Measurements from ENCODE around the gene PDCD1.
A peak's percentile ranks its signal among the peaks of the same experiment; 100 is the strongest.

The PDCD1 gene

DNA sequence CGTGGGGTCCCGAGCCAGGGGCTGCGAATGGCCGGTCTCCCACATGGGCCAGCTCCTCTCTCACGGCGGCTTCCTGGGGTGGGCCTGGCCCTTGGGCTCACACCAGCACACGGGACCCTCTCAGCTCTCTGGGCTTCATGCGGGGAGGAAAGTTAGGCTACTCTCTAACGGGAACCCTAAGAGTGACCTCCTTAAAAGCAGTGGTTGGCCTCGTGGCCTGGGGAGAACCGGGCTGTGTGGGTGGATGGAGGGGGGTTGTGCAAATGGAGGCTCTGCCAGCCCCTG lies 36.7 kb upstream of the PDCD1 start:
- DNase-seq = no peak

DNA sequence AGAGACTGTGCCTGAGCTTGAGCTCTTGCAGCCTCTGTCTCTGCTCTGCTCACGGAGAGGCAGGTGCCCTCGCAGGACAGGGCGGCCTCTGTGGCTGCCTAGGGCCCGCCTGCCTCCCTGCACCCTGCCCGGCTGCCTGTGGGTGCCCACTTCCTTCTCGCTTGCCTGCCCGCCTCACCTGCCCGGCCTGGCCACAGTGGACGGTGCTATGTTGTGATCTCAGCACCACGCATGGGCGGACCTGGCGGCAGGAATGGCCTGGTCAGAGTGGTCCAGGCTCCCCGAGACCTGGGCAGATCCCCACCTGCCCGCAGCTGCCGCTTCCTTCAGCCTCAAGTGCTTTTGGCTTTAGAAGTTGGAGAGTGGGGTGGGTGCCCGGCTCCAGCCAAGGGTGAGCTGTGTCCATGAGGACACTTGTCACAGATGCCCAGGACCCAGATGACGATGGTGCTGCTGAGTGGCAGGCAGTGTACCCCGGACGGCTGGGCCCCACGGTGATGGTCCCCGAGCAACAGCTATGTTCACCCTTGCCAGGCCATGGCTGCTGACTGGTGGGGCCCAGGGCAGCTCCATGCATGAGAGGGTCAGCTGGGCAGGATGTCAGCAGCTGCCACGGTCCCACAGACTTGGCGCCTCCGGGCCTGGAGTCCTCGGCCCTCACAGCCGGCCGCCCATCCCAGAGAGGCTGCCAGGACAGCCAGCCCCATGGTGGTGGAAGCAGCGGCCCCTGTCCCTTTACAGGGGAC lies 36.2 kb upstream of the PDCD1 start:
- DNase-seq = no peak

DNA sequence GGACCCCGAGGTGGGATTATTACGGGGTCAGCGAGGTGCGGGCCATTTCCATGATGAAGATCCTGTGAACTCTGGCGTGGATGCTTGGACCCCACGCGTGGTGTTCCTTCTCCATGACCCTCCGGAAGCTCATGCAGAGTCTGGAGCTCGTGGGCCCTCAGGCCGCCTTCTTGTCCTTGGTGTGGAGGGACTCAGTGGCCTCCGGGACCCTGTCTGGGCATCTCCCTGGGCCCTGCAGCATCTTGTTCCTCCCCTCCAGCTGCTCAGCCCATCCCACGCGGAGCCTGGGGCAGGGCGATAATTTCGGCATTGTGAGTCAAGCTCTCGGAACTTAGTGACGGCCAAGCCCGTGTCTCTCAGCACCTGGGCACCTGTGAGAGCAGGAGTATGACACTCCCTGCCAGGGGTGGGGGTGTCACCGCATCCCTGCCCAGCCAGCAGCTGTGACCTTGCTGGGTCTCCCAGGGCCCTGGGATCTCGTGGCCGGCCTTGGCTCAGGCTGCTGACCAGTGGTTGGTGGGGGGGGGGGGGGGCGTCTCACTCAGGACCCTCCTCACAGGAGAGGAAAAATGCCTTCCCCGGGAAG lies 35.5 kb upstream of the PDCD1 start:
- no peak for DNase-seq

DNA sequence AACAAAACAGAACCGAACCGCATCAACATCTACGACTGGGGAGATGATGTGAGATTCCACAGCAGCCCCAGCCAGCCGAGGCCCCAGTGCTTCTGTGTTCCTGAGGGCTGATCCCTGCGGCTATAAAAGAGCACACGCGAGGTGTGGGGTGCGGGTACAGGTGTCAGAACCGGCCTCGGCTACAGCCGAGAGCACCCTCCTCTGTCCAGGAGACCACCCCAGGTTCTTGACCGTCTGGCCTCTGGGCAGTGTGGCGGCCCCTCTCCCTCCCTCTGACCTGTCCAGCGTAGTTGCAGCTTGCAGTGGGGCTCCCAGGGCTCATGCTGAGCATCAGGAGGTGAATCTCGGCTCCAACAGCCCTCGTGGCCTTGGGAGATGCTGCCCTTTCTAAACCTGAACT lies 34.6 kb upstream of the PDCD1 start:
- no peak for DNase-seq

DNA sequence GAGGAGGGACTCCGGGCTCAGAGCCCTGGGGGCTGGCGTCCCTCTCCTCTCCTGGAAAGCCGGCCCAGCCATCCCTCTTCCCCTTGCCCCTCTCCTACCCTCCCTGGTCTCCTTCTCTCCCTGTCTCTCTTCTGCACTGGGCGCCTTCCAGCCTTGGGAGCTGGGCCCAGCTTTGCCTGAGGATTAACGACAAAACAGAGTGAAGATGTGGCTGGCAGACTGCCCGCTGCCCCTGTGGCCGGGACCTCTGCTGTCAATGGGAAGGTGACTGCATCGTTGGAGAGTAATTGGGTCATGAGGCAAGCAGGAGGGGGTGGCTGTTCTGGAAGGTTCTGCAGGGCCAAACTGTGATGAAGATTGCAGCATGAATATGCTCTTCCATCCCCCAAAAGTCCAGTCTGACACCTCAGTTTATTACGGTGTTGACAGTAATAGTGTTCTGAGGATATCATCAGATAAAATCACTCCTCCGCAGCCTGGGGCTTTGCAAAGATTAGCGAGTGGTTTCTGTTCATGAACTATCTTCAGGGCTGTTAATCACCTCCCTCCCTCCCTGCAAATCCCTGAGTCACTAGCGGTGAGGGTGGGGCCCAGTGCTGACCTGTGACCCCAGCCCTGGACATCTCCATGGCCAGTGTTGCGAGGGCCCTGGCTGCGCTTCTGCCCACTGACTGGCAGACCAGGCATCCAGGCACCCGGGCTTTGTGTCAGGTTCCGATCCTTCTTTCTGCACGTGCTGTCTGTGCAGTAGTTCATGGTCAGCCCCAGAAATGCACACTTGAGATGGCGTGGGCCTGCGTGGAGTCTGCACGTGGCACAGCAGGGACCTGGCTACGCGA lies 33.8 kb upstream of the PDCD1 start:
- peak; percentile 80 for DNase-seq

DNA sequence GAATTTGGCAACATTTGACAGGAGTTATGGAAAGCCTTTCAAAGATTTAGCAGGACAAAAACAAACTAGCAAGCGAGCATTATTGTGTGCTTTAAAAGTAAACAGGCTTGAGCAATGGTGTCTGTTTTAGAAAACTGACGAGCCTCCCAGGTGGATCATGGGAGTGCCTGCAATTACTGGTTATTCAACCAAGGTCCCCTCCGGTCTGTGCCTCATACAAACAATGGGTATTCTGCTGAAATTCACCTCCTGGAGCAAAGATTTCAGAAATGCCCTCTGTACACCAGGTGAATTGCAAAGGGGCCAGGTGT lies 33.2 kb upstream of the PDCD1 start:
- DNase-seq = no peak

DNA sequence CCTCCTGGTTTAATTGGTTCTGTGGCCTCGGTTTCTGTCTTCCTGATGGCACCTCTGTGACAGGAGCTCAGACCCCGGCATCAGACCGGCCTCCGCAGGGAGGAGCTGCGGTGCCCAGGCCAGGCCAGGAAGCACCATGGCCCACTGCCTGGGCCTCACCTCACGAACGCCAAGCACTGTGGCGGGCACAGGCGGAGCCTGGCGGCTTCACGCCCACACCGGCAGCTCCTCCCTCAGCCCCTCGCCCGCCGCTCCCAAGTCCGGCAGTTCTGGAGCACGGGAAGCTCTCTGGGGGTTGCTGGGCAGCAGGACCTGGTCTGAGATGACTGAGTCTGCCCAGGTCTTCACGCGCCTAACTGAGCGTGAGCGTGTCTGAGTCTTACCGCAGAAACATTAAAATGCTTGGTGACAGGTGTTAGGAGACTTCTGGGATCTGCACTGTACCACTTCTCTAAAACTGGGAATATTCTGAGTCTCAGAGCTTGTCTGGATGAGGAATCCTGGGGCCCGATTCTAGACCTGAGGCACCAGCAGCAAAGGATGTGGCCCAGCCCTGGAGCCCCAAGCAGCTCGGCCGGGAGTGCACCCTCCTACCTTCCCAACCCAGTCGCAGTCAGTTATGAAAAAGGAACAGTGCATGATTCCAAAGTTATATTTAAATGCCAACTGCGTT lies 32.8 kb upstream of the PDCD1 start:
- no peak for DNase-seq

DNA sequence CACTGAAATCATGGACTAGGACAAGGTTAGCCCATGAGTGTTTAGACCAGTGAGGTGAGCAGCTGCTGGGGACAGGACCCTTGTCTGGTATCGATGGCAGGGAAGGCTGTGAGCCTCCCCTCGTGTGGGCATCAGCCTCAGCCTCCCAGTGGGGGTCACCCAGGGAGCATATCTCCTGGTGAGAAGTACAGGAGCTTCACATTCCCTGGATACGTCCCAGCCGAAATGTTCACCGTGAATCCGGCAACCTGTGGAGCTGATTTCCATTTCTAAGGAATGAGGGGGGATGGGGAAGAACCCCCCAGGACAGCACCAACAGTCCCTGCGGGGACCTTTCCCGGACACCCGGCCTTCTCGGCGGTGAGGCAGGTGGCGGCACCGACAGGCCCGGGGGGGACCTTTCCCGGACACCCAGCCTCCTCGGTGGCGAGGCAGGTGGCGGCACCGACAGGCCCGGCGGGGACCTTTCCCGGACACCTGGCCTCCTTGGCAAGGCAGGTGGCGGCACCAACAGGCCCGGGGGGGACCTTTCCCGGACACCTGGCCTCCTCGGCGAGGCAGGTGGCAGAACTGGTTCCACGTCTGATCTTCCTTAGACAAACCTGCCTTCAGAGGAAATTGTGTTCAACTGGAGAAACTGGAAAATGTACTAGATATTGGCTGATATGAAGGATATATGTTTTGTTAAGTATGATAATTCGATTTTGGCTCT lies 32.0 kb upstream of the PDCD1 start:
- DNase-seq = no peak

DNA sequence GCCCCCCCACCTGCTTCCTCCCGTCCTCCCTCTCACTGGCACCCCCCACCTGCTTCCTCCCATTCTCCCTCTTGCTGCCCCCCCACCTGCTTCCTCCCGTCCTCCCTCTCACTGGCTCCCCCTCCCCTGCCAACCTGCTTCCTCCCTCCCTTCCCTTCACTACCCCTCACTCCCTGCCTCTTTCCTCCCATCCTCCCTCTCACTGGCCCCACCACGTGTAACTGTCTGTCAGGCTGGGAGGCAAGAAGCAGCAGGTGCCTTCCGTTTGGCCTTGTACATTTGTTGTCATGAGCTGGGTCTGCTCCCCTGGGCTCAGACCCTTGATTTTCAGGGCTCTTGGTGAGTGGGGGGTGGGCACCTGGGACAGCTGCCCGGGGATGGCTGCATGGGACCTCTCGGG lies 29.9 kb upstream of the PDCD1 start:
- no peak for DNase-seq

DNA sequence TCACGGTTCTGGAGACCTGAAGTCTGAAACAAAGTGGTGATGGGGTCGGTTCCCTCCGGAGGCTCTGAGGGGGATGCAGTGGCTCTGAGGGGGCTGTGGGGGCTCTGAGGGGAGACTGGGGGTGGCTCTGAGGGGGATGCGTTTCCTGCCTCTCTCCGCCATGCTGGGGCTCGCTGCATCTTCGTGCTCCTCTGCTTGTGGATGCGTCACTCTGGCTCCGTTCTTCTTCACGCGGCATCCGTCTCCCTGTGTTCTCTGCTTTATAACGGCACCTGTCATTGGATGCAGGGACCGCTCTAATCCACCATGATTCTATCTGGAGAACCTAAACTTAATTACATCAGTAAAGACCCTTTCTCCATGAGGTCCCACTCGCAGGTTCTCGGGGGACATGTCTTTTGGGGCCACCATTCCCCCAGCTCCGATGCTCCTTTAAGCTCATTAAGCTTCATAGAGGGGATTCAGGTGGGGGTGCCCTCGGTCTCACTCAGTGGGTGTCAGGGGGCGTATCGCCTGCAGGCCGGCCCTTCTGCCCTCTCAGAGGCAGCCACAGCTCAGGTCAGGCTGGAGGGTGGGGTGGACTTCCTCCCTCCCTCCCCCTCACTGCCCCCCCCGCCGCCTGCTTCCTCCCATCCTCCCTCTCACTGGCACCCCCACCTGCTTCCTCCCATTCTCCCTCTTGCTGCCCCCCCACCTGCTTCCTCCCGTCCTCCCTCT lies 29.3 kb upstream of the PDCD1 start:
- no peak for DNase-seq

DNA sequence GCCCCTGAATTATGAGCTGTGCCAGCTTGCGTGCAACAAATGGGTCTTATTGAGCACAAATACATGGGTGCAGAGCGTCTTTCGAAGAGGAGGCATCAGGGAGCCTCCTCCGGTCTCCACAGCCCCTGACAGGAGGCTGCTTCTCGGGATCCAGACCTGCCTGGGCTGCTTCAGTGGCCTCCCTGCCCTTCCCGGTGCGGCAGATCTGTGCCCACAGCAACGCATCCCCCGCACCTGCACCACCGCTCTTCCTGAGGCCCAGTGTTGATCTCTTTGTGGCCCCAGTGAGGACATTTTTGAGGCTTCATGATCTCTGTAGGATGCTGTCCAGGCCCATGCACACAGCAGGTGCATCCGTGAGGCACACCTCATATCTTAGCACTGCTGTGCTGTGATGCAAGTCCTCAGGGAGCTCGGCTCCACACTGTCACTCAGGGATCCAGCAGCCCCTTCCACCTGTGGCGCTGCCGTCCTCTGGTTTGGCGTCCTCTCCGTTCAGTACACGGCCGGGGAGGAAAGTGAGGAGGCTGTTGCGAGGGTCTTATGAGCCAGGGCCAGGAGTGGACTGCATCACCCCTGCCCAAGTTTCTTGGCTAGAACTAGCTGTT lies 28.2 kb upstream of the PDCD1 start:
- no peak for DNase-seq

DNA sequence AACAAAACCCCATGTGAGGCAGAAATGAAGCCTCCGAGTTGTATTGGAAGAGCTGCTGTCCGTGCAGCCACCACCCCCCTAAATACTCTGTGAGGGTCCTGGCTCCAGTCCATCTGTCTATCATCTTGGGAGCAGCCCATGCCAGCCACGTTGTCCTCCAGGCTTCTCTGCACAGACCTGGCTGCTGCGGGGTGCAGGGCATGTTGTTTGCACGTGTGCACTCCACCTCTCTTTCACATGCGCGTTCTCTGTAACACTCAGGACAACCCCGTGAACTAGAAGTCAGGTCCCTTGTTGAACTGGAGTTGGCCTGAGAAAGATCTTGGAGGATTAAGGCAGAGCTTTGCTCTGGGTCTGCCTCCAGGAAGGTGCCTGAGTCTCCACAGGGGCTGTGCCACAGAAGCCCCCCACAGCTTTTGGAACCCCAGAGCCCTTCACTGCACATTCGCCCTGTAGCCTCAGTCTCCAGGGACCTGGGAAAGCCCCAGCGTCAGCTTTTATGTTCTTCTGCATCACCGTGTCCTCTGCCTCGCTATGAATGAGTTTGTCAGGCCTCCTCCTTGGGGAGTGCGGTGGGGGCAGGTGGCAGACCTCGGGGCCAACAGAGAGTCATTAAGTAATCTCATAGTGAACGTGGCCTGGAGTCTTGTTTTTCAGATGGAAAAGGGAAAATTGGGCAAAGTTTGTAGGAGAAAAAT lies 27.4 kb upstream of the PDCD1 start:
- no peak for DNase-seq

DNA sequence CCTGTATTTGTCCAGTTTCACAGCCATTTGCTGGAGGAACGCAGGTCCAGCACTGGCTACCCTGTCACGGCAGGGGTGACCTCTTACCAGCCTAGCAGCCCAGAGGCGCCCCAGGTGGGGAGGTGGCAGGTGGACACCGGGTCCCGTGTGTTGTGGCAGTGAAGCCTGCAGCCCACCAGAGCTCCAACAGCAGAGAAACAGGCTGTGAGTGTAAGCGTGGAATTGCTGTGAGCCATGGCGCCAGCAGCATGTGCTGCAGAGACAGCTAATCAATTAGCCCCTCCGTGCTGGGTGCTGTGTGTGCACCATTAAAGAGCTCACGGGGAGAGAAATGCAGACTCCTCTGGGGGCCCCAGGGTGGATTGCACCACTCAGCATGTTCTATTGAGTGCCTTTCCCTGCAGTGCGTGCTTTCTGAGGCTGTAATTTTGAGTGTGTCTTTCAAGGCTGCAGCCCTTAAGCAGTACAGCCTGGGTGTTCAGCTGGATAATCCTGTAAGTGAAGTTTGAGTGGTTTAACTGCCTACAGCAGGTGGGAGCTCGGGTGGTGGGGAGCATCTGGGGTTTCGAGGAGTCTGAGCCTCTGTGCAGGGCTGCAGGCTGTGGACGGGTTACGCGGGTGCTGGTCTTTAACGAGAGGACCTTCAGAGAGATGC lies 26.7 kb upstream of the PDCD1 start:
- DNase-seq = no peak

DNA sequence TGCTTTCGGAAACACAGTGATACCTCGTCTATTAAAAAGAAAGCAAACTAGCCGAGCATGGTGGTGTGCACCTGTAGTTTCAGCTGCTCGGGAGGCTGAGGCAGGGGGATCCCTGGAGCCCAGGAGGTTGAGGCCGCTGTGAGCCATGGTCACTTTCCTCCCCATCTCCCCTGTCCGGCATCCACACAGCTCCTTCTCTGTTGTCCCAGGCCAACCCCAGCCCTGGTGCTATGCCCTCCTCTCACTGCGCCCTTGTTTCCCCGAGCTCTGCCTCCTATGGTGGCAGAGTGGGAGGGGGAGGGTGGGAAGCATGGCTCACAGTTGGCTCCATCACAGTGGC lies 26.2 kb upstream of the PDCD1 start:
- DNase-seq = no peak

DNA sequence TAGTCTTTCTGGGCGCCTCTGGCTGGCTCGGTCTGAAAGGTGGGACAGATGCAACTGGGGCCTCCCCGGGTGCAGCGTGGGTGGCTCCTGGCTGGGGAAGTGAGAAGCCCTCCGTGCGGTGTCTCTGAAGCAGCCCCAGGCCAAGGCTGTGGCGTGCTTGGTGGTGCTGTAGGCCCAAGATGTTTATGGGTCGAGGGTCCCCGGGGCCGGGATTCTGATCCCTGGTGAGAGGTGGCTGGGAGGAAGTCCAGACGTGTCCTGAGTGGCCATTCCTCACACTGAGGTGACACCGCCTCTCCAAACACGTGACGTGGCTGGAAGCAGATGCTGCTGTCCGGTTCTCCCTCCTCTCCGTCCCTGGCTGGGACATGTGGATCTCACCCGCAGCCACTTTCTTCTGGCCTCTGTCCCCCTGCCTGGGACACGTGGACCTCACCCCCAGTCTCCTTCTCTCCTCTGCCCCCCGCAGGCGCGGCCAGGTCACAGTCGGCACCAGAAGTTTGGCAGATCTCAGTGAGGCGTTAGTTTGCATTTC lies 23.5 kb upstream of the PDCD1 start:
- peak; percentile 80 for DNase-seq

DNA sequence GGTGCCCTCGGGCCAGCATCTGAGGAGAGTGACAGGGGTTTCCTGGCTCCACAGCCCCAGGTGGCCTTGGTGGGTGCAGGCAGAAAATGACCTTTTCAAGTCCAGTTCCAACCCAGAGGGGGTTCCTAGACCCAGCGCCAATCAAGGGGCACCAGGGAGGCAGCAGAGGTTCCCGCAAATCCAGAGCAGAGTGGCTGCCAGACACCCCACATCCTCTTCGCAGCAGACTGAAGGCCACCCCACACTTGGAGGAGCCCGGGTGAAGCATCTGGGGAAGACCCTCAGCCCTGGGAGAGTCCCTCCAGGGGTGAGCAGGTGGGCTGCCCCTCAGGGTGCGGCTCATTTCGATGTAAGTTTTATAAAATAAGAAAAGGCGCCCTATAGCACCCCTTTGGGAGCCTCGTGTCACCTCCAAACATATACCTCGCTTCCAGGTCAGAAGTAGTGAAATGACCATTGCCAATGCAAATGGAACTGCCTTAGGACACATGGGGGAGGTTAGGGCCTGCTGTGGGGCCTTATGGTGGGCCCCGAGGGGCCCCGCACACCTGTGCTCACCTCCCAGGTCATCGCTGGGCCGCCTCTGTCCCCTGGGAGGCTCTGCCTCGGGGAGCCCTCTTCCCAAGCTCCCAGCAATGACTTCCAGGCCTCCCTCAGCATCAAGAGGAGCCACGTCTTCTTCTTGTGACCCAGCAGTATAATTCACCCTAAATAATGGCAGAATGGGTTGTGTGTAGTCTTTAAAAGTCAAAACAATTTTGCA lies 21.8 kb upstream of the PDCD1 start:
- DNase-seq = no peak

DNA sequence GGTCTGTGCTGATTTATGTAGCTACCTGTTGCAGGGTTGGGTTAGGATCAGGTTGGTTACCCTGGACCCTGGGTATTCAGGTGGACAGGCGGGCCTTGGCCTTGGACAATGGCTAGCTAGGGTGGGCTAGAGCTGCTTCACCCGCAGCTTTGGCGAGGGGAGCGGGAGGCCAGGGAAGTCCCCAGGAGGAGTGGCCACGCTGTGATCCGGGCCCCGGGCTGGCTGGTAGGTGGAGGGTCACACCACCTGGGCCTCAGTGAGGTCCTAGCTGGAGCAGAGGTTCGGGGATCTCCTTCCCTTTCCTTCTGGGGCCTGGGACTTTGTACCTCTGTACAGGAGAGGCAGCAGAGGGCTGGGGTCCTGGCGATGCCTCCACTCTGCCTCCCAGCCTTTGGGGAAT lies 20.6 kb upstream of the PDCD1 start:
- no peak for DNase-seq

DNA sequence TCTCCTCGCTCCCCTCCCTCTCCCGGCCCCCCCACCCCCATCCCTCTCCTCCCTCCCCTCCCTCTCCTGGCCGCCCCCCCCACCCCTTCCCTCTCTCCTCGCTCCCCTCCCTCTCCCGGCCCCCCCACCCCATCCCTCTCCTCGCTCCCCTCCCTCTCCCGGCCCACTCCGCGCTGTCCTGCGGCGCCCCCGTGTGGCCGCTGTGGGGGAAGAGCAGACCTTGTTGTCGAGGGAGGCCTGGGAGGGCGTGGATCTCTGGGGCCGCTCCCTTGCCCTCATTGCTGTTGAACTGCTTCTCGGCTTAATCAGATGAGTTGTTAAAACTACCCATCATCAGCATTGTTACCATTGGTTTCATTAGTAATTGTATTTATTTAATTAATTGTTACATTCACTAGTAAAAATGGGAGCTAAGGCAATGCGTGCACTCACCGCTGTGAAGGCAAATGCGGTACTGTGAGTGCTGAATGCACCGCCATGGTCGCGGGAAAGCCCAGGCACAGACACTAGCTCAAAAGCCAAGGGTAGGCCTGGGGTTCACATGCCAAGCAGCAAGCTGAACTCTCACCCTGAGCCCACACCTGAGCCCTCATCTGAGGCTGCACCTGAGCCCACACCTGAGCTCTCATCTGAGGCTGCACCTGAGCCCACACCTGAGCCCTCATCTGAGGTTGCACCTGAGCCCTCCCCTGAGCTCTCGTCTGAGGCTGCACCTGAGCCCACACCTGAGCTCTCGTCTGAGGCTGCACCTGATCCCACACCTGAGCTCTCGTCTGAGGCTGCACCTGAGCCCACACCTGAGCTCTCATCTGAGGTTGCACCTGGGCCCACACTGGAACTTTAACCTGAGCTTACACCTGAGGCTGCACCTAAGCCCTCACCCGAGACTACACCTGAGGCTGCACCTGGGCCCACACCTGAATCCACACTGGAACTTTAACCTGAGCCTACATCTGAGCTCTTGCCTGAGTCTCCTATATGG lies 19.6 kb upstream of the PDCD1 start:
- peak; percentile 89 for DNase-seq

DNA sequence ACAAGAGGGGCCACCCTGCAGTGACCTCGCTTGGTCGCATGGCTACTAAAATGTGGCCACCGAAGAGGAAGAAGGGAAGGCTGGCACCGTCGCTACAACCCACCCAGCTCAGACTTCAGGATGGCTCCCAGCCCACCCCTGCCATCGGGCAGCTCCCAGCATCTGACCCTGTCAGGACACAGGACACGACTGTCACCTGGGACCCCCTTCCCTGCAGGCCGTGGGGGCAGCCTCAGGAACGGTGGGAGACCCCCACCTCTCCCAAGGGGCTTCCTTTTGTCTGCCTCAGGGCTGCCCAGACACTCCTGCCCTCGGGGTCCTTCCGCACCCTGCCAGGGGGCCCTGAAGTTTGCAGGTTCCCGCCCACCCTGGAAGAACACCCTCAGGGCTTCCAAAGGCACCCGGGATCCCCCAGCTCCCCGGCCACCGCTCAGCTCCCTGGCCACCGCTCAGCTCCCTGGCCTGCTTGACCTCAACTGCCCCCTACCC lies 18.5 kb upstream of the PDCD1 start:
- no peak for DNase-seq
